Fibroblast of upper back skin (primary cell): Measurements from ENCODE around the gene ERBB3.
"Not testable (repeated sequence)": the region's sequence is repeated elsewhere in the genome, so short reads cannot be mapped to it uniquely, and the experiment has no call there.

Source experiments
- DNase-seq: peaks from one replicate; pipeline ENCODE4 v3.0.0-alpha.2; 2013

The ERBB3 gene

GRCh38 chr12:56116267-56117081 lies 36.5 kb downstream of the ERBB3 start, which contains the start of gene RPL41:
Gene RPL41, plus strand, starts transcription at chr12:56116633.
- DNase-seq: peak; percentile 95

DNA sequence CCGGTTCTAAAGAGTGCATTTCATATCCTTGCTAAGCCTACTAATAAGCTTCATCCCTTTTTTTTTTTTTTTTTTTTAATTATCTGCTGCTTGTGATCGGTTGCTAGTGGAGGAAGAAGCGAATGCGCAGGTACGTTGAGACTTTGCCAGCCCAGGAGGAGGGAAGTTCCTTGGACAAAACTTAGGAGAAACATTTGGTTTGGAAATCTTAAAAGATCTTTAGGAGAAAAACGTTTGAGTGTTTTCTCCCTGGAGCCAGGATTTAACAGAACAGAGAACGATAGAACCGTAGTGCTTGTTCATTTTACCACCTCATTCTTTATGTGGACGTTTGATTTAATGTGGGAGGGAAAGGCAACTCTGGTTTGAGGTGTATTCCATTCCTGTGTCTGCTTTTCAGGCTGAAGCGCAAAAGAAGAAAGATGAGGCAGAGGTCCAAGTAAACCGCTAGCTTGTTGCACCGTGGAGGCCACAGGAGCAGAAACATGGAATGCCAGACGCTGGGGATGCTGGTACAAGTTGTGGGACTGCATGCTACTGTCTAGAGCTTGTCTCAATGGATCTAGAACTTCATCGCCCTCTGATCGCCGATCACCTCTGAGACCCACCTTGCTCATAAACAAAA lies 37.2 kb downstream of the ERBB3 start:
- not testable (repeated sequence) for DNase-seq

DNA sequence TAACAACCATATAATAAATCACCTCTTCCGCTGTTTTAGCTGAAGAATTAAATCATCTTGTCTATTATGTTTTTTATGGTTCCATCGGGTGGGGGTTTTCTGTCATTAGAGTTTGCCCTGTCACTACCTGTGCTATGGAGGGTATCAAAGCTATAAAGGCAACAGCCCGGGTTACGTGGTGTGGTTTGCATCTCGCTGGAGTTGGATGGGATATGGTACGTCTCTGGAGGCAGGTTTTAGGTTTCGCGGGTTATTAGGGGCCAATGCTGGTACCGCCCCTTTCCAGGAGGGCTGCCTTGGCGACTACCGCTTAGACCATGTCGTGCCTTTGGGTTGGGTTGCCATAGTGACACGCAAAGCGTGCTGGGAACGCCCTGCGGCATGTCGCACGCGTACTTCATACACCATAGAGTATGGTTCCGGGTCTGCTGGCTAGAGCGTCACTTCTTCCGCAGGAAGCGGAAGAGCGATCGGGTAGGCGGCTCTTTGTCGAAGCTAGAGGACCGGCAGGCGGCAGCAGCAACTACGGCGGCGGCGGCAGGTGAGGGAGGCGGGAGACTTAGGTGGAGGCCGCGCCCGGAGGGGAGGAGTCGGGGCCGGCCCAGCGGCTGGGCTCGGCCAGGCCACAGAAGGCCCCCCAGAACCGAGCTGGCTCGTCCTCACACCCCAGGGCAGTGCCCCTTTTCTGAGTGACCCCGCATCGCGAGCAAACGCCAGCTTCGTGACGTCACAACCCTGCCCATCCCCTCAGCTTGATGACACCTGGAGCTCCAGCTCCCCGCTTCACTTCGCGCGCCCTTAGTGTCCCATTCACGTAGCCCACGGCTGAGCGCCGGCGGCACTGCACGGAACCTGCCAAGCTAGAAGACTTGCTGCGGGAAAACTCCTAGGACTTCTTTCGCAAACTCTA lies 38.1 kb downstream of the ERBB3 start, which contains the start of gene ZC3H10:
ZC3H10 (plus strand) TSS at position 489 of the 910 bp plus-strand sequence. CDS start 2,297 bp downstream, outside the sequence.
- peak; percentile 99 for DNase-seq

- DNase-seq: no peak
These were observed 38.9 kb downstream of the ERBB3 start for GRCh38 chr12:56118688-56119357.

DNA sequence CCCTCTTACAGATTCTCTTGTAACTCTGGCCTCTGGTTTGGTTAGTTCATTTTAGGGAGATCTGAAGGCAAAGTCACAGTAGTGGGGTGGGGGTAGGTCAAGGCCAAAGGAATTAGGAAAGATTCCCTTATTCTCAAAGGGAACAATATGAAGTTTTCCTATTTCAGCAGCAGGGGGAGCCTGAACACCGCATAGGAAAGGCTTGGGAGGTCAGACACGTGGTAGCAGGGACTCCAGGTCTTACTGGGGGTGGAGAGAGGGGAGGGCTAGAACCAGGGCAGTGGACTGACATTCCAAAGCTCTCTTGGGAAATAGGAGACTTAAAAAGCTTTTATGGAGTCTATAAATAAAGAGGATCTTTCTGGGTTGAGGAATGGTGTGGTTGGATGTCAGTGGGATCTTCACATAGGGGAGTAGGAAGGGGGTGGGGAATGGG lies 39.4 kb downstream of the ERBB3 start:
- peak; percentile 95 for DNase-seq

DNA sequence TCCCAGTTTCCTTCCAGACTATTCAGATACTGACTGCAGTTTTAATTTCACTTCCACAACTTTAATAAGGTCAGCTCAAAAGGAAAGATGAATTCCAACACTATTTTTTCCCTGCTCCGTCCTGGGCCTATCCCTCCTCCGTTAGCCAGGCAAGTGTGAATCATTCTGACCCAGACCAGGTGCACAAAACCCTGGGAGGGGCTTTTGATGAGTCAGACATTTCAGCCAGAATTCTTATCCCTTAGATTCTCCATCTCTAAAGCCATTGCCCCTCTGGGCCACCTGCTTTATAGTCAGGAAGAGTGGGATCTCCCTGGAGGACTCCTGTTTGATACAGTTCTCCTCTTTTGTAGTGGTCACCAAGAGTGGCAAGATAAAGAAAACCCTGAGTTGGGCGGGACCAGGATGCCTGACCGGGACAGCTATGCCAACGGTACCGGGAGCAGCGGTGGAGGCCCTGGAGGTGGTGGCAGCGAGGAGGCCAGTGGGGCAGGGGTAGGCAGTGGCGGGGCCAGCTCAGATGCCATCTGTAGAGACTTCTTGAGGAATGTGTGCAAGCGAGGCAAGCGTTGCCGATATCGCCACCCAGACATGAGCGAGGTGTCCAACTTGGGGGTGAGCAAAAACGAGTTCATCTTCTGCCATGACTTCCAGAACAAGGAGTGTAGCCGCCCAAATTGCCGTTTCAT lies 40.3 kb downstream of the ERBB3 start:
- DNase-seq: no peak

- DNase-seq: no peak
These were observed 41.4 kb downstream of the ERBB3 start for GRCh38 chr12:56121204-56121870.

DNA sequence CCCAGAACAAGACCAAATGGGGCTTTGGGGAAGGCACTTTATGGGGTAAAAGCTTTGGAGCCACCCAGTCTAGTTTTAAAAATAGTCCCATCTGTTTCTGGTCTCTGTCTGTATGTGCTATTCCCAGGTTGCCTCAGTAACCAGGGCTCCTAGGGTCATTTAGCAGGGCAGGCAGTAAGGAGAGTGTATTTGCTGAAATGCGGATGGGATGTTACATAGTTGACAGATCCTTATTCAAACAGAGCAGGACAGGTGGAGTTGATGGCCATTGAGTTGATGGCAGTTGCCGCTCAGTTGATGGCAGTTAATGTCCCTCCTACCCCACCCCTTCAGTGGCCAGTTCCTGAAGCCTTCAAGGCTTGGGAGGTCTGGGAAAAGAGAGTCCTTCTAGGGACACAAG lies 42.7 kb downstream of the ERBB3 start:
- DNase-seq: no peak

DNA sequence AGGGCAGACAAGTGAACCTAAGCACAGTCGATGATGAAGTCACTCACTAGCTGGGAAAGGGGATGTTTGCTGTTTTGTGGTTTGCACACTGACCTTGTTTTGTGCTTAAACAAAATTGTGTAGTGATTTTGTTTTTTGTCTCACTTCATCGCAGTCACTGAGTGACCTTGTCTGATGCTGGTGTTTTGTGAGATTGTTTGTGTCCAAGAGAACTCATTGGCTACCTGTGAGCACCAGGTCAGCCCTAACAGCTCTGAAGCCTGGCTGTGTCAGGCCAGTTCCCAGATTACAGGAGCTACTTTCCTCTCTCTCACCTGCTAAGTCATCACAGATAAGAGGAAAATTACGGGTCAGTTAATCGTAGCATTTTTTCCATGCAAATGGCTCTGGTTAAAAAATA lies 44.2 kb downstream of the ERBB3 start:
- no peak for DNase-seq

- no peak for DNase-seq
These were observed 46.8 kb downstream of the ERBB3 start for GRCh38 chr12:56126732-56127239.

DNA sequence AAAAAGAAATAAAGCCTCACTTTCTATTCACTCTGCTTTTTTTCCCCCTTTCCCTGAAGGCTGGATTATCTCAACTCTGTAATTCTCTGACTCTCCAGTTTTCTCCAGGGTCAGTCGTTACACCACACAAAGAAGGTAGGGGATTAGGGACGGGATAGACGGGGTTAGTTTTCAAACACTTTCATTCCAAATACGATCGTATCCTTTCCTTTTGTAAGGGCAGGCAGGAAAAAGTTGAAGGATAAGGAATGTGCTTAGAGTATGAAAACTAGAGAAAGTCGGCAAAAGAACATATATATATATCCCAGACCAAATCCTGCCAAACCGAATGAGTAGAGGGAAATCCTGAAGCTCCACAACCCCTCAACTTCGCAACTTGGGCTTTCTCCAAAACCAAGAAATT lies 47.5 kb downstream of the ERBB3 start:
- DNase-seq: no peak

DNA sequence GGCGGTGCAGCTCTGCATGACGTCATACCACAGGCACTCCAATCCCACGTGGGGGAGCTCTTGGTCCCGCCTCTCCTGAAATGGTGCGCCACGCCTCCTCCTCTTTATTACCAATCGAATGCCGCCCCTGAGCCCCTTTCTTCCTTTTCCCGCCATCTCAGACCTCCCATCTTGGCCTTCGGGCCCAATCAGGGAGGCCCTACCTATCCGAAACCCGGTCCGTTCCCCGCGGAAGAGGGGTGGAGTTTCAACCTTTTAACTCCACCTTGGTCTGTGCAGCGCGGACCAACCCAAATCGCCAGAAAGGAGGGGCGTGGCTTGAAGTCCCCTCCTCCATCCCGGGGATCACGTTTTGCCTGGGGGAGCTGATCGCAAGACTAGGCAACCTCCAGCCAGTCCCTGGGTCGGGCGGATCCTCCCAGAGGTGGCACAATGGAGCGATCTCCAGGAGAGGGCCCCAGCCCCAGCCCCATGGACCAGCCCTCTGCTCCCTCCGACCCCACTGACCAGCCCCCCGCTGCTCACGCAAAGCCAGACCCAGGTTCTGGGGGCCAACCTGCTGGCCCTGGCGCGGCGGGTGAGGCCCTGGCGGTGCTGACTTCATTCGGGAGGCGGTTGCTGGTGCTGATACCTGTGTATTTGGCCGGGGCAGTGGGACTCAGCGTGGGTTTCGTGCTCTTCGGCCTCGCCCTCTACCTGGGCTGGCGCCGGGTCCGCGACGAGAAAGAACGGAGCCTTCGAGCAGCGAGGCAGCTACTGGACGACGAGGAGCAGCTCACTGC lies 48.1 kb downstream of the ERBB3 start, which contains the start of gene ESYT1:
ESYT1 (plus strand) TSS at position 380 of the 782 bp plus-strand sequence; CDS start at position 433, 53 bp downstream.
- peak; percentile 100 for DNase-seq

GRCh38 chr12:56128670-56129205 lies 48.8 kb downstream of the ERBB3 start:
- DNase-seq: no peak

- DNase-seq: no peak
These were observed 49.4 kb downstream of the ERBB3 start for GRCh38 chr12:56129206-56129941.

- no peak for DNase-seq
These were observed 50.1 kb downstream of the ERBB3 start for GRCh38 chr12:56129942-56130495.

- no peak for DNase-seq
These were observed 50.9 kb downstream of the ERBB3 start for GRCh38 chr12:56130876-56131275.

DNA sequence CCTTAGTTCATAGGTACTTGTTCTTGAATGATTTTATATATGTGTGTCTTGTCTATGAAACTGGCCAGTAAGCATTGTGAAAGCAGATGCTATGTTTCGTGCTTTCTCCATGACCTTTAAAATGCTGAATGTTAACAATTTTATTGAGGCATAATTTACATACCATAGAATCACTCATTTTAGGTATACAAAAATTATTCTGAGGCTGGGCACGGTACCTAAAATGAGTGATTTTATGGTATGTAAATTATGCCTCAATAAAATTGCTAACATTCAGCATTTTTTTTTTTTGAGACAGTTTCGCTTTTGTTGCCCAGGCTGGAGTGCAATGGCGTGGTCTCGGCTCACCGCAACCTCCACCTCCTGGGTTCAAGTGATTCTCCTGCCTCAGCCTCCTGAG lies 54.9 kb downstream of the ERBB3 start:
- no peak for DNase-seq

GRCh38 chr12:56137853-56138571 lies 58.0 kb downstream of the ERBB3 start:
- DNase-seq: no peak
